Measurements from ENCODE around the gene TTI1. TPM values are rescaled to one million over a fixed set of nuclear protein-coding genes. Genes with fewer than 3 reads are reported as not detected.

TTI1 gene
- total RNA-seq, 2 donors from 2014 or later, result 10.4 to 12.7 TPM

DNA sequence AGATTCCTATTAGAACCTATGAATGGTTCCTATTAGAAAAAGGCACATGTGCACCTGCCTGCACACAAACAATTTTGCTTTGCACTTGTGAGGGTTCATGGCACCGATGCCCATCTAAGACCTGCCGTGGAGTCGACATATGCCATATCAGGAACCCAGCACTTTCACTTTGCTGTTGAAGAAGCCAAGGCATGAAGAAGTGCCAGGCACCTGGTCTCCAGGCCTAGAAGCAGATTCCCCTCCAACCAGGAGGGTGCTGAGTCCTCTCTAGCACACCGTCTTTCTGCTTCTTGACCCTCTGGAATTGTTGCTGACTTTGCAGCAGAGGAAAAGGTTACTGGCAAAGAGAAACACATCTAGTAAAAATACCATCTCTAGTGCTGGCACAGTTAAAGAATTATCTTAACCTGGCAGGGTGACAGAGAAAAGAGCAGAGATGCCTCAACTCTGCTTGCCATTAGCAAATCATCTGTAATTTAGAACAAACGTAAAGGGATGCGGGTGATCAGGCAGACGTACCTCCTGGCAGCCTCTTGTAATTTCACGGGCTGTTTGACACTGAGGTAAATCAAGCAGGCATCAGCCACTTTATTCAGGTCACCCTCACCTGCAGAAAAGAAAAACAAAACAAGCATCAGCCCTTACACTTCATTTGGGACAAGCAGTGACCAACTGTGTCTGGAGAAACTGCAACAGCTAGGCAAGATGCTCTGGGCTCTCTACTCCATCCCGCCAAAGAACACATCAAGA is 37.2 kb downstream of the TTI1 start:
- intact Hi-C loops (cut with DNase I), result no loop called here
- no peak for DNase-seq (ENCODE audit: low spot score)

DNA sequence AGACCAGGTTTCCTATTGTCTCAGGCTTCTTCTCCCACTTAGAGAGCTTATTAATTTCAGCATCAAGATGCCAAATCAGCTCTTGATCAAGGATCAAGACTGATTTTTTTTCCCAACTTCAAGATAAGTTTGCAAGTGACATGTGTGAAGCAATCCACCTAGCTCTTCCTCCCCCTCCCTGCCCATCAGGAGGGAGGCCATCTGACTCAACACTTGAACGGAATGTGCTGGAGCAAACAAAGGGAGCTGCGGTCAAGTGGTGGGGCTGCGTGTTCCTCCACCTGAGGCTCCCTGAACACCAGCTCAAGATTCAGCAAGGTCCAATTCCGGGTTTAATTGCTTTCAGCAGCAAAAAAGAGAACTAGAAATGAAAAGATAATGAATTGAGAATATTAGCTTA is 38.7 kb downstream of the TTI1 start:
- intact Hi-C loops (cut with DNase I), result loop anchor here (5.0 kb wide), 3 partner anchors 82 to 427 kb away; no protein-coding TSS in a partner anchor
- DNase-seq (ENCODE audit: low spot score), result no peak

DNA sequence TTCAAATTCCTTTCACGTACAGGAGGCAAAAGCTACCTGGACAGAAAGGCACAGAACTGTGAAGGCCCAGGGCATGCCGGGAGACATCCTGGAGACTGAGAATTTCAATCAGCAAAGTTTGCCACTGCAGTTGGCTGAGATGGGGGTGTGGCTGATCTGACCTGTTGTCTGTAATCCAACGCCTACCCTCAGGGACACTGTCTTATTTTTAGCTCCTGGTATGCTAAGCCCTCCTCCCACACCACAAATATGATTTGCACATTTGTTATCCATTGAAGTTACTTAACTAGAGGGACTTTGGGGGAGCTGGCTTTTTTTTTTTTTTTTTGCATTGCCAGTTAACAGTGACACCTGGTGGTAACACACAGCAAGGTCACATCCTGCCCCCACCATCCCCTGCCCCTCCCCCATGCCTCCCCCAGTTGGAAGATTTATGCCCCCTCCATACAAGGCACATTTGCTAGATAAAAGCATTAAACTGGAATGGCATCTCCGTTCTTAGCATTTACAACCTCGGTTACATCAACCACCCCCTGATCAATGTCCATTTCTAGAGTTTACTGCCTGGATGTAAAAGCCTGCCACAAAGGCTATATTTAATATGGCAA is 40.4 kb downstream of the TTI1 start:
- DNase-seq (ENCODE audit: low spot score), result no peak
- intact Hi-C loops (cut with DNase I), result loop anchor here (5.0 kb wide), 3 partner anchors 81 to 426 kb away; no protein-coding TSS in a partner anchor

DNA sequence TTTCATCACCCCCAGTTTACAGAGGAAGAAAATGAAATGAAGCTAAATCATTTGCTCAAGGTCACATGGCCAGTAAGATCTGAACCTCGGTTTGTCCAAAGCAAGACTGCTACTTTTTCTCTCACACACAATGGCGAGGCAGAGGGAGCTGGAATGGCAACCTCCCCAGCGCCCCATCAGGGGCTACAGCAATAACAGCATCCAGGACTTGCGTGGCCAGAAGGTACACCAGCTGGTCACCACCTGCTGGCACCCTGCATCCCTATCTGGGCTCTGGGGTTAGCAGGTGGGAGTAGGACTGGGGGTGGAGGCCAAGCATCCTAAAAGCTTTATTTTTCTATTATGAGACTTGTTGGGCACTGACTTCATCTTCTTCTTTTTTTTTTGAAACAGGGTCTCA is 41.3 kb downstream of the TTI1 start:
- intact Hi-C loops (cut with DNase I), result loop anchor here (5.0 kb wide), 3 partner anchors 80 to 425 kb away; no protein-coding TSS in a partner anchor
- no peak for DNase-seq (ENCODE audit: low spot score)

DNA sequence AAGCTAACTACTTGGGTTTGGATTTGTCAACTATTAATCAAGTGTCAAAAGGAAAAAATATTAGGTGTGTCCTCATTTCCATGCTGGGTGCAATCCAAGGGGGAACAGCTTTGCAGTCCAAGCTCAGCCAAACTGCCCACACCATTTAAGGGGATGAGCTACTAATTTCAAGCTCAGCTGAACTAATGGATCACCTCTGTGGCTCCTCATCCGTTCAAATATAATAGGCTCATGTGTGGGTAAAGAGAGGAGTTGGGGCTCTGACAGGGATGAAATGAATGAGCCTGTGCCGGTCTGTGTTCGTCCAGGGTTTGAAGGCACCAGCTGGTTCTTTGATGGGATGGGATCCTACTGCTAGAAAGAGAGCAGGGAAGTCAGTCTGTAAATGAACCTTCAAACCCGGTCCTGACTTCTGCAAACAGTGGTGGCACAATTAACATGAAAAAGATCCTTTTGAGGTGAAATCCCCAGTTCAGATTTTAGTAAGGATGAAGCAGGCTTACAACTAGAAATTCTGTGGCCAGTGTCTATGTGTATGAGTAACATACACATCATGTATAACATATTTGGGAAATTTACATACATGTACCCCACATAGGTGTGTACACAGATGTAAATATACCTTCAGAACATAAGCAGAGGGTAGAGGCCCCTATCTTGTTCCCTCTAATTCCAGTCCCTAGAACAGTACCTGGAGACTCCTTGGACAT is 41.9 kb downstream of the TTI1 start:
- DNase-seq (ENCODE audit: low spot score), result no peak
- intact Hi-C loops (cut with DNase I), result loop anchor here (5.0 kb wide), 3 partner anchors 79 to 424 kb away; no protein-coding TSS in a partner anchor

DNA sequence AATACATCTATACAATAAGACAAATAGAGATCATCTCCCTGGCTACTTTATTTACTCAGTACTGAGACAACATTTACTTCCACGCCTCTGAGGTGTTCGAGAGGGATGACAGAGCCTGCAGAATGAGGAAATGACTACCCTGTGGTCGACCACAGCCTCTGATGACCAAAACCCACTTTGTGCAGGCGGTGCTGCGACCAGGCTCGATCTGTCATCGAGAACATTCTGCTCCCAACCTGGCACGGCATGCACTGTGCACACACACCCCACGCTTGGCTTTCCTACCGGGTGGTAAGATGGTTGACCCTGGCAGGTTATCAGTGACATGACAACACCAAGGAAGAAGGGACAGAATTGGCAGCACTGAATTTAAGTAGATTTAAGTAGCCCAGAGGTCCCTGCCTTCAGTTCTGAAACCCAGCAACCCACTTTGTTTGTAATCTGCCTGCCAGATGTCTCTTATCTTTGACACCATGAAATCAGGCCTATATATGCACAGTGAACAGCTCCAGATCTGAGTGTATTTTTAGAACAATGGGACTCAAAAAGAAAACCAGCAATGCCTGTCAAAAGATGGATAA is 42.6 kb downstream of the TTI1 start:
- no peak for DNase-seq (ENCODE audit: low spot score)

DNA sequence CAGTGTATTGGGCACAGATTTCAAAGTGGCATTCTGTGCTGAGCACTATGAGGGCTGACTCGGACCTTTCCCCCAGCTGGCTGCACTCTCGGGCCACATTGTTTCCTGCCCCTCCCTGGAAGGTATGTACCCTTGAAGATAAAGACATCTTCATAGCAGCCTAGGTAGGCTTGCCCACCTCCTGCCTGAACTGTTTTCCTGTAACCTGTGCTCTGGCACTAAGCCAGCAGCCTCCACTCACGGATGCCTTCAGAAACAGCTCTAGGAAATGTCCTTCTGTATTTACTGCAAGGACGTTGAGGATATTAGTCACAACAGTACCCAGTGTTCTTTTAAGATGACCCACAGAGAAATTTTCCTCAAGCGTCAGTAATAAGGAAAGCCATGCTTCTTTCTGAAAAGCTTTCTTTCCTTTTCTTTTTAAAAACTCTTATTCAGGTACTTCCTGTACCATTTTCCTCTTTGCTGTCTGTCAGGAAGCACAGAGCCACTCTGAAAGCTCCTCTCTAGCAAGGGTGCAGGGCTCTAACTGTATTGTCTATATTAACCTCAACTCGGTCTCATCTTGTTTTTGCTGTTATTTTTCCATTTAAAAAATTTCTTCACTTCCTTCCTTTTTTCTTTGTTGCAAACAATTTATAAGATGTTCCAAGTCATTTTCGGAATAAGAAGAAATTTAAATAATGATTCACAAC is 43.5 kb downstream of the TTI1 start:
- no peak for DNase-seq (ENCODE audit: low spot score)
- intact Hi-C loops (cut with DNase I), result loop anchor here (5.0 to 10.0 kb wide), 4 partner anchors 77 to 422 kb away; no protein-coding TSS in a partner anchor

More for the DNA sequence above, 42.6 kb downstream of the TTI1 start:
- intact Hi-C loops (cut with DNase I), result loop anchor here (5.0 kb wide), 3 partner anchors 78 to 423 kb away; no protein-coding TSS in a partner anchor

DNA sequence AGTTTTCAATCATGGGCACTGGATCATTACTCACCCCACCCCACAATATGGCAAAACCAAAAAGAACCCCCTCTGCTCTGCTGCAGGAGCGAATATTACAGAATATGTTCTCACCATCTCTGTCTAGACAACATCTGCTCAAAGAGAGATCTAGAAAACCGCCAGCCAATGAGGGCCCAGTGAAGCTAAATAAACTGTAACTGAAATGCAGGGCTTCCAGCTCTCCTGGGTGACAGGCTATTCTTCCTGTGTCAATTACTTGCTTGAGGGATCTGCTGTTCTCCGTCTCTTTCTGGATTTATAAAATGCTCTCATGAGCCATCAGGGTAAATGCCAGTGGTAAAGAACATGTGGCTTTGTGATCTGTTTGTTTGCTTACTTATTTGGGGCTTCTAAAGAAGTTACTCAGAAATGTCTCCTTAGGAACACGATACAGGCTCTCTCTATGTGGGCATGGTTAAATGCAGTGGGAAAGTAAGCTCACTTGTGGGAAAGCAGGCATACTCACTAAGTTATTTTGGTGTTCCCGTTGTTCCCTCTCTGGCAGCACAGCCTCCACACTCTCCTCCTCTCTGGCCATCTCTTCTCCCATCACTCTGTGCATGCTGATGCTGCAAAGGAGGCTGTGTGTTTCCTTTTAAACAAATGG is 44.8 kb downstream of the TTI1 start:
- intact Hi-C loops (cut with DNase I), result loop anchor here in 1 of 2 donors (10.0 kb wide), 1 partner anchor 414 kb away; no protein-coding TSS in a partner anchor
- no peak for DNase-seq (ENCODE audit: low spot score)

DNA sequence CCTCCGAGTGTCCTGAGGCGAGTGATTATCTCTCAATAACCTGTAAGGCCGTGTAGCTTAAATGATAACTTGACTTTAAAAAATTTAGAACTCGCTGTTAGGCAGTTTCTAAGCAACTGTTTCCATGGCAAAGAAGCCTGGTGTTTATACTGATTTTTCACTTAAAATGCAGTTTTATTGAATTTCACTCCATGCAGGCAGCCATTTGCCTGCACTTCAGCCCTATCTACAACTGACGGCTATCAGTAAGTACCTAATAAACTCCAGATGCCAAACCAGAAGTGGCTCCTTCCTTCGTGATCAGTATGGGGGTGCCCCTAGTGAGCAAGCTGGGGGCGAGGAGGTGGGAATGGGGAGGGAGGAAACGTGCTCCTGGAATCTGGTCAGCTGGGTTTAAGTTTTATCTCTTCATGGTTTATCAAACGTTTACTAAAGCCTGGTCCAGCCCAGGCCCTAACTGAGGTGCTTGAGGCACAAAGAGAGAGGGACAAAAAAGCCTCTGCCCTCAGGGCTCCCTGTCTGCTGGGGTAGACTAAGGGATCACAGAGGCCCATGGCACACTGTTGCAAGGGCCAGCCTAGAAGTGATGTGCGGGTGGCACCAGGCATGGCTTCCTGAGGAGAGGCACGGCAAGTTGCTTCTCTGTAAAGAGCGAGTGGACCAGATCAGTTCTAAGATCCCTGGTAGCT is 45.5 kb downstream of the TTI1 start:
- DNase-seq (ENCODE audit: low spot score), result no peak
- intact Hi-C loops (cut with DNase I), result loop anchor here in 1 of 2 donors (10.0 kb wide), 1 partner anchor 413 kb away; no protein-coding TSS in a partner anchor

DNA sequence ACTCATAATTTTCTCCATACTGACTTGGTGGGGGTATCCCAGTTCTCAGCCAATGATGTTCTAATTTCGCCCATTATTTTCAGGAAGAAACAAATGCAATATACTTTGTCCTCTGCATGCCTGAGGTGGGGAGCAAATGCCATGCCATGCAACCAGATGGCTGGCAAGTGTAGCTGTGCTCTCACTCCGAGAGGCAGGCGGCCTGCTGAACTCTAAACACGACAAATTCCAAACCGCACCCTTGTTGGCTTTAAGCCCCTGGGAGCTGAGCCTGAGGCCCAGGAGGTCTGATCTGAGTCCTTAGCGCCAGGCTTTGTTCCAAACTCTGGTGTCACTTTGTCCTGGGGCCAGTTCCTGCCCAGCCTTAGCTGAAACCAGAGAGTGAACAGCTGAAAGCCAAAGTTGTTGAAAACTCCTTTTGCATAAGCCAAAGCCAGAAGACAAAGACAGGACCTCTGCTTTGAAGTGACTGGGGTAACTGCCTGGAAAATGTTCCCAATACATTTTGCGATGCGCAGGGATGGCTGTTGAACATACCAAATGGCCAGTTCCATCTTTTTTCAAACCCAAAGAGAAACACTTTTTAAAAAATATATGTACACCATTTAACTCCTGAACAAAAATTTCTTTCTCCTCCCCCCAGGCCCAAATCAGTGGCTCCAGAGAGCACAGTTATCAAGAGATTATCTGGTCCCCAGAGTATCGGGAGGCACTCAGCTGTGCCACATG is 46.2 kb downstream of the TTI1 start:
- DNase-seq (ENCODE audit: low spot score), result no peak
- intact Hi-C loops (cut with DNase I), result loop anchor here in 1 of 2 donors (10.0 kb wide), 1 partner anchor 412 kb away; no protein-coding TSS in a partner anchor

DNA sequence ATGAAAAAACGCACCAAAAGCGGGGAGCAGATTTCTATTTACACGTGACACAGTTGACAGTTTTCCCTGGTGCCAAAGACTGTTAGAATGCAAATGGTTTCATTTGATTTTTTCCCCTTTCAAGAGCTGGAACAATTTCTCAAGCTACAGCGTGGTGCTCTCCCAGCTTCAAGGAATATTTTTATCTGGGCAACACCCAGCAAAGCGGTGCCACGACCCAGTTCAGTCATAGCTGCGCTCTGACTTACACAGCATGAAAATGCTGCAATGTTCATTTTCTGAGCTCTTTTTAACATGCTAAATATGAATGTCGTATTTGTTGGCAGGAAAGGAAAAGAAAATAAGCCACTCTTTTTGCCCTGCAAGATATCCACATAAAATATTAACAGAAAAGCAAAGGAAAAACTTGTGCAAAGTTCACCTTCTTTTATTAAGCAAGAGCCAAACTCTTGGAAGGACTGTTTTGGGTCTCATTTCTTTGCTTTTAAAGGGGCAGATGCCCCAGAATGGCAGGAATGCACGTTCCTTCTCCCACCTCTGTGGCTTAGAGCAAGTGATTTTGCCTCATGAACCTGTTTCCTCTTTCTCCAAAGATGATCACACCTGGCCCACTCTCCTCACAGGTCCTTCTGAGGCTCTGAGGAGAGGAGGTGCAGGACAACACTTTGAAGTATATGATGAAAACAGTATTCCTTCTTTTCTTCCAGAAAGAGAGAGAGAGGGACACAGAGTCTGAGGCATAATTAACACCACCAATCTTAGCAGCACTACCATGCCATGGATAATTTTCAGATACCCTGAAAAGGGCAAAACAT is 47.0 kb downstream of the TTI1 start:
- intact Hi-C loops (cut with DNase I), result loop anchor here in 1 of 2 donors (10.0 kb wide), 1 partner anchor 411 kb away; no protein-coding TSS in a partner anchor
- DNase-seq (ENCODE audit: low spot score), result no peak

DNA sequence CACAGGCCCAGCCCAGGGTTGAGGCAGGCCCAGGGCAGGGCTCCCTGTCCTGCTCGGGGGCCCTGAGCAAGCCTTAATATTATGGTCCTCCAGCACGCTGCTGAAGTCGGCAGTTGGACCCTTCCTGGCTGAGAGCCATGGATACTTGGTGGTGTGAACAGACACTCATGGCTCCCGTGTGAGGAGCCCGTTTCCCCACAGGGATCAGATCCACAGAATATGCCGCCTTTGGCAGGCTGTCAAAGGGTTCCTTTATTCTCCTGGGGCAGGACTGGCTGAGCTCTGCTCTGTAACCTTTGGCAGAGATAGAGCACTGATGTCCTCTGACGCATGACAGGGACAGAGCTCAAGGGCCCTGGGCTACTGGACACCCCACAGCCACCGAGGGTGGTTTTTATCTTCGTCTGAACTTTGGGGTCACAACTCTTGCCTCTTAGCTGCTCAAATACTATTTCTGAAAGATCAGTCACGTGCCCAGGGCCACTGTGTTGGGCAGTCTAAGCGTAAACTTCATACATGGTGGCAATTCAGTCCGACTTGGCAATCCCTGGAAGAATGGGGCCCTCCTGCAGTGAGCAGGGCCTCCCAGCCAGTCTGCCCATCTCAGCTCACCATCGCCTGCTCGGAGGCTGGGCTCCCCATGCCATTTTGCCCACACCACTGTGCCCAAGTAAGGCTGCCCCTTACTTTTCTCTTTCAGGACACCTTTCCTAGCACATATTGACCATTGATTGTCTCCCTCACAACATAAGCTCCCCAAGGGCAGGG is 49.1 kb downstream of the TTI1 start:
- no peak for DNase-seq (ENCODE audit: low spot score)
- intact Hi-C loops (cut with DNase I), result loop anchor here in 1 of 2 donors (10.0 kb wide), 1 partner anchor 409 kb away; no protein-coding TSS in a partner anchor

DNA sequence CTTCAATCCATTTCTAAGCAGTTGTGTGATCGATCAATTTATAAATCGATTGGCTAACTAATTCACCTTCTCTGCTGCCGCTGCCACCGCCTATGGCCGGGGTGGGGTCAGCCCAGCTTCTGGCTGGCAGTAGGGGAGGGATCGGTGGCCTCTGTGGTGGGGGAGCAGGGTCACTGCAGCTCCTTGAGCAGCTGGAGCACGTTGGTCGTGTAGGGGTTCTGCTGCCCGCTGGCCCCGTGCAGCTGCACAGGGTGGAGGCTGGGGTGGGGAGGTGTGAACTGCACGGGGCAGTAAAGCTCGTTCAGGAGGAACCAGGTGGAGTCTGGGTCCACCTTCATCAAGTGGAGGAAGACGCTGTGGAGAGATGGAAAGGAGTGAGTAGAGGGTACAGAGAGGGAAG is 50.0 kb downstream of the TTI1 start:
- intact Hi-C loops (cut with DNase I), result loop anchor here in 1 of 2 donors (10.0 kb wide), 1 partner anchor 408 kb away; no protein-coding TSS in a partner anchor

DNA sequence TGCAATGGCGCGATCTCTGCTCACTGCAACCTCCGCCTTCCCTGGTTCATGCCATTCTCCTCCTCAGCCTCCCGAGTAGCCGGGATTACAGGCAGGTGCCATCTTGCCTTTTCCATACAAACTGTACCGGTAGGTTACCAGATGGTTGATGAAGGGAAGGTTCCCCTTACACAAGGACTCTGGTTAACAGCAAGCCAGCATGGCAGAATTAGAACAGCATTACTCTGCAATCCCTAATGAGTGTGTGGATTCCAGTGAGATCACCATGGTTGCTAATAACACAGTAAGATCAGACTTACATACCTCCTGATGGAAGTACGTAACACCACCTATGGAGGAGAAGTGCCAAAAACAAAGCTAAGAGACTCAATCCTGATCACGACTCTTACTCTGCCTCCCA is 51.7 kb downstream of the TTI1 start:
- intact Hi-C loops (cut with DNase I), result loop anchor here in 1 of 2 donors (10.0 kb wide), 1 partner anchor 407 kb away; no protein-coding TSS in a partner anchor
- DNase-seq (ENCODE audit: low spot score), result no peak

More for the DNA sequence above, 50.0 kb downstream of the TTI1 start:
- no peak for DNase-seq (ENCODE audit: low spot score)

DNA sequence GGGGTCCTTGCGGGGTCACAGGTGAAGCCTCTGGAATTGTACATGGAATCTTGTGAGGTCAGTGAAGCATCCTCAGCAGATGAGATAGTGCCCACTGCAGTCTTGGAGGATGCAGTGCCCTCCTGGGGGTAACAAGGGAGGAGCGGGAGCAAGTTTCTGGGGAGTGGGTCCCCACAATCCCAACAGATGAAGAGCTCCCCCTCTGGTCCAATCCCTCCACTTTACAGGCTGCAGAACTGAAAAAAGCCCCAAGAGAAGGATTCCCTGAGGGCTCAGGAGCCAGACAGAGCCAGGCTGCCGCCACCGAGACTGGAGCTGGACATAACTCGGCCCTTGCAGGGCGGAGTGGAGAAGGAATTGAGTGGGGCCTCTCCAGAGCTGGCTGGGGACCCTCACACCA is 52.4 kb downstream of the TTI1 start:
- no peak for DNase-seq (ENCODE audit: low spot score)
- intact Hi-C loops (cut with DNase I), result loop anchor here in 1 of 2 donors (10.0 kb wide), 1 partner anchor 406 kb away; no protein-coding TSS in a partner anchor

All from posterior vena cava (tissue), 2 donors.